GM10266 (cell line): ENCODE data around the gene LMCD1.

Experiments used
- DNase-seq: peaks from one replicate; pipeline ENCODE4 v3.0.0; 2012; ENCODE audit errors: extremely low spot score
- CTCF ChIP-seq: IDR thresholded peaks from 2 replicates; pipeline ENCODE4 v1.5.1; 2012; ENCODE audit warnings: mild to moderate bottlenecking, low read depth; ENCODE audit not compliant: control insufficient read depth, insufficient read depth; ENCODE audit errors: missing control alignments

The LMCD1 gene, protein sequence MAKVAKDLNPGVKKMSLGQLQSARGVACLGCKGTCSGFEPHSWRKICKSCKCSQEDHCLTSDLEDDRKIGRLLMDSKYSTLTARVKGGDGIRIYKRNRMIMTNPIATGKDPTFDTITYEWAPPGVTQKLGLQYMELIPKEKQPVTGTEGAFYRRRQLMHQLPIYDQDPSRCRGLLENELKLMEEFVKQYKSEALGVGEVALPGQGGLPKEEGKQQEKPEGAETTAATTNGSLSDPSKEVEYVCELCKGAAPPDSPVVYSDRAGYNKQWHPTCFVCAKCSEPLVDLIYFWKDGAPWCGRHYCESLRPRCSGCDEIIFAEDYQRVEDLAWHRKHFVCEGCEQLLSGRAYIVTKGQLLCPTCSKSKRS

GRCh38 chr3:8501371-8502131 lies at the start of gene LMCD1:
LMCD1 (plus strand) TSS chr3:8501823; CDS start chr3:8501939, 116 bp downstream.
- peak; percentile 89 for DNase-seq
- no peak for TF ChIP-seq CTCF

DNA sequence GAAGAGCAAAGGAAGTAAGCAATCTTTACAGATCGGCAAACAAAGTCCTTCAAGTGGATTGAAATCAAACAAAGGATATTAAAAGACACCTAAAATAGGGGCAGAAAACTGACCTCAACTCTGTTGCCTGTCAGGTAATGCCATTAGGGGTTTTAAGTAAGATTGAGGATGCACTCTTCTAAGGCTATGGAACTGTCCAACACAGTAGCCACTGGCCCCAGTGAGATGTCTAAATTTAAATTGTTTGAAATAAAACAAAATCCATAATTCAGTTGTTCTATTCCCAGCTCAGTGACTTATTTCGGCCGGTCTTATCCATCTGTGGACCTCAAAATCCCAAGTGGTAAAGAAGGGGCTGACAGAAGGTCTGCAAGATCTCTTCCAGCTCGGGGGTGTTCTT lies 49.5 kb upstream of the LMCD1 start:
- TF ChIP-seq CTCF = no peak
- DNase-seq = no peak

DNA sequence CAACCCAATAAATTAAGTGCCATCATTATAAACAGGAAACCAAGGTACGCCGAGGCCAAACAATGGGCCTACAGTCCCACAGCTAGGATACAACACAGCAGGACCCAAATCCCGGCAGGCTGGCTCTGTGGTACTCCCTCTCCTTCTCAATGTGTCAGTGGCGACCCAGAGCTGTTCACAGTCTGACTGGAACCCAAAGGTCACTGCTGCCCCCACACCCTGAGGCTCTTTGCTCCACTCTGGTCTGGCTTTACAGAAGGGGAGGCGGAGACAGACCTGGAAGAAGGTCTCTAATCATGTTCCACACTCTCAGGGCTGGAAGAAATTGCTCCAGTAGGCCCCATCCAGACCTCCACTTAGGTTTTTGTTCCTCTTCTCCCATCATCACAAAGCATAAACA lies 48.5 kb upstream of the LMCD1 start:
- DNase-seq = no peak
- no peak for TF ChIP-seq CTCF

DNA sequence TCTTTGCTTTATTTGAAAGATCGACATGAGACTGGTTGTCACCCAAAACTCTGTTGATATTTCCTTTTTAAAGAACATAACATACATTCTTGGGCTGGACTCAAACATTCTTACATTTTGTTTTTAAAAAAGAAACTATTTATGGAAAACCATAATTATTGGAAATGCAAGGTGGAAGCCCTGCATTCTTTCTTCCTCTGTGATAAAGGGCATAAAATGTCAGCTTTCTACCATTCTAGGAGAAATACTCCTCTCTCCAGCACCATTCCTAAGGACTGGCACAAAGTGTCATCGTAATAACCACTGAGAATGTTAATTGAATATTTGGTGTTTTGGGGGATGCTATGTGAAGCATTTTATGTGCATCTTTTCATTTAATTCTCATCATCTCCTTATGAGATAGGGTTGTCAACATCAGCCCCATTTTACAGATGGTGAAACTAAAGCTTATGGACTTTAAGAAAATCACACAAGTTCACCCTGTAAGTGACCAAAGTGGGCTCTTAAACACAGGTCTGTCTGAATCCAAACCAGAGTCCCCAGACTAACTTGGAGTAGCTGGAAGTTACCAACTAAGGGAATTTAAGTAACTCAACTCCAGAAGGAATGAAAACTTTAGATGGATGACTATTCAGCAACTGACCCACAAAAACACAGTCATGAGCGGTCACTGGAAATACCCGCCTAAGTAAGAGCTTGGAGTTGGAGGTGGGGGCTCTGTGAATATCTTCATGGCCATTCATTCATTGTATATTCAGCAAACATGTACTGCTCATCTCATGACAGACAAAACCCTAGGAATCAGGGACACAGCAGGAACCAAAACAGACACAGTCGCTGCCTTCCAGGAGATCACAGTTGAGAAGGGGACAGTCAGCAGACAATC lies 45.9 kb upstream of the LMCD1 start:
- DNase-seq = no peak
- no peak for TF ChIP-seq CTCF

DNA sequence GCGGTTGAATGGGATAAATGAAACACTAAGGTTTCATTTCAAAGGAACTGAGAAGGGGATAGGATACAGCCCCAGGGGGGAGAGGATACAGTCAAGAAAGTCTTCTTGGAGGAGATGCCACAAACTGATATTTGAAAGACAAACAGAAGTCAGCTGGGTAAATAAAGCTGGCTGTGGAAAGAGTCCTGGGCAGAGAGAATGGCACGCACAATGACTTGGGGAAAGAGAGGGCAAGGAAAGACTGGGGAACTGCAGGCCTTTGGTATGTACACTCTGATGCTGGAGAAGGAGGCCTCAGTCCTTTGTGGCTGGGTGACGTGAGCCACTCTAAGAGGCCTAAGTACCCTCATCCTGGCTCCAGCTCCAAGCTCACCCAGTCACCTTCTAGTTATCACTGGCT lies 45.2 kb upstream of the LMCD1 start:
- no peak for DNase-seq
- no peak for TF ChIP-seq CTCF

DNA sequence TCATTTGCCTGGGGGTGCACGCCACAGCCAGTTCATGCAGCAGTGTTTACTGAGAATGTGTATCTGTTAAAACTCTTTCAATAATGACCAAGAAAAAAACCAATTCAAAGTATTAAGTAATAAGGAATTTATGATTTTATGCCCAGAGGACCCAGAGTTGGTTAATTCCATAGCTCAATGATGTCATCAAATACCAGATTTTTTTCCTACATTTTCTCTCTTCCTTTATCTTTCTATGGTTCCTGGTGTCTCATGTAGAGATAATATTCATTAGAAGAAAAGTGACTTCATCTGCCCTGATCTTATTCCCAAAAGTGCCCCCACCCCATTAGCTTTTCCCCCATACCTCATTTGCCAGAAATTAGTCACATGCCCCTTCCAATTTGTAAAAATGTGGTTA lies 44.6 kb upstream of the LMCD1 start:
- DNase-seq = no peak
- no peak for TF ChIP-seq CTCF
